Hypothalamus (tissue), 51 donors: ENCODE measurements around the gene AXL.
"Not testable (repeated sequence)": the region's sequence is repeated elsewhere in the genome, so short reads cannot be mapped to it uniquely, and the experiment has no call there.

Source experiments
- DNase-seq, 51 donors: peaks; one replicate each; lab custom pipeline; 2025; lab: John Stamatoyannopoulos, UW

The AXL gene

DNA sequence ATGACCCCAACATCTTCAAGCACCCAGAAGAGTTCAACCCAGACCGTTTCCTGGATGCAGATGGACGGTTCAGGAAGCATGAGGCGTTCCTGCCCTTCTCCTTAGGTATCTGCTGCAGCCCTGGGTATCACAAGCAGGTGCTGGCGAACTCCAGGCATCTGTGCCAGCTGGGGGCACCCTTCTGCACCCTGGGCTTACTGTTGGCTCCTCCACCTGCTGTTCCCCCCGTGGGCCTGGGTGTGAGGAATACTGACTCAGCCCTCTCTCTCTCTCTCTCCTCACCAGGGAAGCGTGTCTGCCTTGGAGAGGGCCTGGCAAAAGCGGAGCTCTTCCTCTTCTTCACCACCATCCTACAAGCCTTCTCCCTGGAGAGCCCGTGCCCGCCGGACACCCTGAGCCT lies 13.0 kb upstream of the AXL start:
- DNase-seq = no peak

- DNase-seq = no peak
Measured at GRCh38 chr19:41206456-41206855, 12.6 kb upstream of the AXL start.

DNA sequence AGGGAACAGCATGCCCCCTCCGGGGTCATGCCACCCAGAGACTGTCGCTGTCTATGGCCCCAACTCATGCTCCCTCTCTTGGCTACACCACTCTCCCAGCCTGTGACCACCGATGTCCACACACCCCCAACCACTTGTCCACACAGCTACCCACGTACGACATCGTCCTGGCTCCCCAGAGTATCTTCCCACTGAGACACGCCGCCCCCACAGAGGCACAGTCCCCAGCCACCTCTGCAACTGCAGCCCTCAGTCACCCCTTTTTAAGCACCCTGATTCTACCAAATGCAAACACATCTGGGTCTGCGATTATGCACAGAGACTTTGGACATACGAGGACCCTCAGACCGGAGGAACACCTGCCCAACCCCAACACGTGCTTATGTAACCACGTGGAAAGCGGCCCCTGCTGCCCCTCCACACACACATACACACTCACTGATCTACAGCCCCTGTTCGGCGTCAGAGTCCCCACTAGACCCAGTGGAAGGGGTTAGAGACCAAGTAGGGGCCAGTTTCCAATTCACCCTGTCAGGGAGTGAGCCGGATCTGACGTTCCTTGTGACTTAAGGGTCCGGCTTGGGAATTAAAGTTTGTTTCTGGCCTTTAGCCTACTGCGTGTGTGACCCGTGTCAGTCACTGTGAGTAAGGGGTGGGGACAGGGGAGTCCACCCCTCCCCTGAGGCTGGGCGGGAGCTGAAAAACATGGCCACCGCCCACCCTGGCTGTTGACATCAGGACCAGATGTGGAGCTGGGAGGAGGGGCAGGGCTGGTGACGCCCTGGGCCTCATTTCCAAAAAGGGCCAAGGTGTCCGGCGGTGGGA lies 11.9 kb upstream of the AXL start:
- DNase-seq = no peak

DNA sequence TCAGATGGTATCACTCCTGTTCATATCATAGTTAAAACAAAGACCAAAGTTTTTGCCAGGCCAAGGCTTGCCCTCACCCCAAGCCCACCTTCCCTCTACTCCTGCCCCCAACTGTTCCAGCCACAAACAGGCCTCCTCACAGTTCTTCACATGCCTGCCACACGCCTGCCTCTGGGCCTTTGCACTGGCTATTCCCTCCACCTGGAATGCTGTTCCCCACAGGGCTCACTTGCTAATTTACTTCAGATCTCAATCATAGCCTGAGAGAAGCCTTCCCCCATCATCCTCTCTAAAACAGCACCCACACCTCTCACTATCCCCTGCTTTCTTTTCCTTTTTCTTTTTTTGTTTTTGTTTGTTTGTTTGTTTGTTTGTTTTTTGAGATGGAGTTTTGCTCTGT lies 4.9 kb upstream of the AXL start:
- DNase-seq = no peak

- no peak for DNase-seq
Measured at GRCh38 chr19:41217741-41218140, 1.3 kb upstream of the AXL start.

DNA sequence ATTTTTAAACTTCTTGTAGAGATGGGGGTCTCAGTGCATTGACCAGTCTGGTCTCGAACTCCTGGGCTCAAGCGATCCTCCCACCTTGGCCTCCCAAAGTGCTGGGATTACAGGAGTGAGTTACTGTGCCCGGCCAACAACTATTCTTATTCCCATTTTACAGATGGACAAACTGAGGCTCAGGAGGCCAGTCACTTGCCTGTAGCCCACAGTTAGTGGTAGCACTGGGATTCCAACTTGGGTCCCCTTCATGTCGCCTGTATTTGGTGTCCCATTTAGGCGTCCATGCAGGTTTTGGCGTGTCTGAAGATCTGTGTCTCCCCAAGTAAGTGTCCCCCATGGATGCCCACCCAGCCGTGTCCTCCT lies 791 bp upstream of the AXL start:
- DNase-seq = no peak

- DNase-seq = peak in 2 of 51 donors; percentile 7 to 26
Measured at GRCh38 chr19:41219924-41220567, 1.0 kb downstream of the AXL start.

DNA sequence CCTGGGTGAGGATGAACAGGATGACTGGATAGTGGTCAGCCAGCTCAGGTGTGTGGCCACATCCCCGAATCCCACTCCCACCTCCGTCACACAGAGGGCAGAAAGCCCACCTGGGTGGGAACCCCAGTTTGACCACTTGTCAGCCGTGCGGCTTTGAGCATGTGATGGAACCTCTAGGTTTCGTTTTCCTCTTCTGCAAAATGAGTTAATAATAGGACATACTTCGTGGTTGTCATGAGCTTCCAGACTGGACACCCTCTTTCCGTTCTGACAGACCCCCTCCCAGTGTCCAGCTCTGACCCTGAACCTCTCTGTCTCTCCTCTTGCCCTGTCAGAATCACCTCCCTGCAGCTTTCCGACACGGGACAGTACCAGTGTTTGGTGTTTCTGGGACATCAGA lies 1.8 kb downstream of the AXL start:
- no peak for DNase-seq

DNA sequence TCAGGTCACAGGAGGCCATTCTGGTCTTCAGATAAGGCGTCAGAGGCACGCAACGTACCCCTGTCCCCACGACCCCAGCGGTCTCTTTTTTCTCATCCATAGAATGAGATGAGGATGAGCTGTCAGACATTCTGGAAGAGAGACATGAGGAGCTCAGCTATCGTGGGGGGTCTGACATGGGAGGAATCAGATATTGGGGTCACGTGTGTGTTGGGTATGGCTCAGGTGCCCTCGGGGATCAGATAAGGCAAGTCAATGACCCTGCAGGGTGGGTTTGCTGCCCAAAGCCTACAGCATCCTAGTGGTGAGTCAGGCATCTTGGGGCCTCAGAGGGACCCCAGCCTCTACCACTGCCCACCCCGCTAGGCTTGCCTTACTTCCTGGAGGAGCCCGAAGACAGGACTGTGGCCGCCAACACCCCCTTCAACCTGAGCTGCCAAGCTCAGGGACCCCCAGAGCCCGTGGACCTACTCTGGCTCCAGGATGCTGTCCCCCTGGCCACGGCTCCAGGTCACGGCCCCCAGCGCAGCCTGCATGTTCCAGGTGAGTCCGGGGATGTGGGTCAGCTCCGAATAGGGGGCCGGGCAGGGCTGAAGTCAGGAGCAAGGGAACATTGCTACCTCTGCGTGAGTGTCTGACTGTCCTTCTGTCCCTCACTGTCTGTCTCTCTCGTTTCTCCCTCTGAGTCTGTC lies 2.6 kb downstream of the AXL start:
- no peak for DNase-seq

DNA sequence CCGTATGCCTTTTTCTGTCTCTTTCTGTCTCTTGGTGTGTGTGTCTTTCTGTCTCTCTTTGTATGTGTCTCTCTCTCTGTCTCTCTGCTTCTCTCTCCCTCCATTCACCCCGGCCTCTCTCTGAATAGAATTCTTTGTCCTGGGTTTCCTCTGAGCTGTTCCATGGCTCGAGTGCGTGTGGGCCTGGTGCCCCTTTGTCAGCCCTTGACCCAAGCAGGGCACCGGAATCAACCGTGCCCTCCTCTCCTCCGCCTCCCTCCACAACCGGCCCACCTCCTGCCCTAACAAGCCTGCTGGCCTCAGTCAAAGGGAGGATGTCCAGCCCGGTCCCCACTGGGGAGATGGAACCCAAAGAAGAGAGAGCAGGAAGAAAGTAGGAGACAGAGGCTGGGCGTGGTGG lies 3.2 kb downstream of the AXL start:
- DNase-seq = peak in 5 of 51 donors; percentile 4 to 19 (median 8)

GRCh38 chr19:41223431-41224234 lies 4.6 kb downstream of the AXL start:
- peak in 2 of 51 donors; percentile 6 to 19 for DNase-seq

DNA sequence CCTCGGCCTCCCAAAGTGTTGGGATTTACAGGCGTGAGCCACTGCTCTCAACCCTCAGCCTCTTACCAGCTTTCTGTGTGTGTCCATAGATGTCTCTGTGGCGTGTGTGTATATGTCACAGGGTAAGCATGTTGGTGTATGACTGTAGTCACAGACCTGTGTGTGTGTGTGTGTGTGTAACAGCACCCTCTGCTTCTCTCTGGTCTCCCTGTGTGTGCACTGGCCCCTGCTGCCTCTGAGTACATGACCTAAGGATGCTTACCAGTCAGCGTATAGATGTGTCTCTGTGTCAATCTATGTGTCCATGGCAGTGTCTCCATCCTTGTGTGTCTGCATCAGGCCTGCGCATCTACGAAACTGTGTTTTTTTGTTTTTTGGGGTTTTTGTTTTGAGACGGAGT lies 5.6 kb downstream of the AXL start:
- DNase-seq = no peak

DNA sequence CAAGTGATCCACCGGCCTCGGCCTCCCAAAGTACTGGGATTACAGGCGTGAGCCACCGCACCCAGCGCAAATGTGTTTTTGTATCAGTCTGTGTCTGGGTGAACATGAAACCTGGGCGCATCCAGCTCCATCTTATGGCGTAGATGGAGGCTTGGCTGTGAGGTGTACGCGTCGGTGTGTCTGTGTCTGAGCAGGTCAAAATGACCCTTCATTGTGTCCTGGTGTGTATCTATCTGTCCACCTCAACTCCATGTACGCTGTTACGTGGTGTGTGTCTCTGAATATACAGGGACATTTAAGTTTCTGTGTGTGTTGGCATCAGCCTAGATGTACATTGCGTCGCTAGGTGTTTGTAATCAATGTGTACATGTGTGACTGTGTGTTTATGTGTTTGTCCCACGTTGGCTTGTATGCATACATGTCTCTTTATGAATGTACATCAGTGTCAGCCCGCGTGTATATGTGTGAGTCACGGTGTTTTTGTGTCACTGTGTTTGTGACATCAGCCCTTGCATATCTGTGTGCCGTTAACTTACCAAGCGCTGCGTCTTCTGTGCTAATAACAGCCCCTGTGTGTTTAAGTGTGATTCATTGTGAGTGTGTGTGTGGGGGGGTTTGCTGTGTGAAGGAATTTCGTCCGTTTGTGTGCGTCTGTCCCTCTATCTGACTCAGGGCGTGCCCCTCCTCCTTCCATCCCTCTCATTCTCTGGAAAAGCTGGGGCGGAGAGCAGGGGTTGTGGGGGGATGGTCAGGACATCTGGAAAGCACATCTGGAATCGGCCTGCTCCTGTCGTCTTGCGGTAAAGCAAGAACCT lies 6.4 kb downstream of the AXL start:
- peak in 8 of 51 donors; percentile 22 to 66 (median 34) for DNase-seq

DNA sequence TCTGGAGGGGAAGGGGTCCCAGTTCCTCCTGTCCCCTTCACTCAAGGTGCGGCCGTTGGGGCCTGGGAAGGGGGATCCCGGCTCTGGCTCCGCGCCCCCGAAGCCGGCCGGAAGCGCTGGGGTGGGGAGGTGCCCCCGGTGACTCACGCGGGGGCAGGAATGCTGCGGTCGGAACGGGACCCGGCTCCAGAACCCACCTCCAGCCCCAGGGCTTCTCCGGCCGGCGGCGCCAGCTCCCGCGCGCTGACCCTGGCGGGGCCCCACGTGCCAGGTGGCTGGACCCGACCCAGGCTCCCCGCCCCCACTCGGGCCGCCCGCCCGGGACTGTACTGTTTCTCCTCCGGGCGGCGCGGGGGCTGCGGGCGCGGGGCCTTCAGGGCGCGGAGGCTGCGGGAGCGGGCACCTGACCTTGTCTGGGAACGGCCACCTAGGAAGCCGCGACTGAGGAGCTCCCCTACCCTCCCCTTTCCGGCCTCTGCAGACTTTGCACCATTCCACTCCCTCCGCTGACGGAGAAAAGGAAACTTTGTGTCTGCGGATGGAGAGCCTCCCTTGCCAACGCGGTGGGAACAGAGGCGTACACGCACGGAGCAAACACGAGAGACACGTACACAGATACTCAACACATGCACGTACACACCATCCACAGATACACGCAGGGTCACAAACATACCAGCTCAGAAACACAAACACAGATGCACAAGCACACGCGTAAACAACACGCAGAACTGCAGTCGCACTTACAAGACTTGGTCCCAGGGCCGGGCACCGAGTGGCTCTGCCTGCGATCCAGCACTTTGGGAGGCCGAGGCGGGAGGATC lies 7.2 kb downstream of the AXL start:
- DNase-seq = peak in 37 of 51 donors; percentile 13 to 71 (median 40)

- DNase-seq = no peak
Measured at GRCh38 chr19:41226874-41227390, 7.9 kb downstream of the AXL start.

DNA sequence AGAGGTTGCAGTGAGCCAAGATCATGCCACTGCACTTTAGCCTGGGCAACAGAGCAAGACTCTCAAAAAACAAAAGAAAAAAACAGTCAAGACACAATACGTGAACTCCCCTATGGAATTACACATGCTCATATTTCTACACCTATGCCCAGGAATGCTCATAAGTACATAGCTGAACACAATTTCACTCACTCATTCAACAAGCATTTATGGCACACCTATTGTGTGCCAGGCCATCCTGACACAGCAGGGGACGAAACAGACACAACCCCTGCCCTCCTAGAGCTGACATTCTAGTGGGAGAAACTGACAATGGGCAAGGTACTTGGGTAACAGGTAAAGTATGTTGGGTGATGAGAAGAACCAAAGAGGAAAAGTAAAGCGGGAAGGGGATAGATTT lies 9.5 kb downstream of the AXL start:
- no peak for DNase-seq

DNA sequence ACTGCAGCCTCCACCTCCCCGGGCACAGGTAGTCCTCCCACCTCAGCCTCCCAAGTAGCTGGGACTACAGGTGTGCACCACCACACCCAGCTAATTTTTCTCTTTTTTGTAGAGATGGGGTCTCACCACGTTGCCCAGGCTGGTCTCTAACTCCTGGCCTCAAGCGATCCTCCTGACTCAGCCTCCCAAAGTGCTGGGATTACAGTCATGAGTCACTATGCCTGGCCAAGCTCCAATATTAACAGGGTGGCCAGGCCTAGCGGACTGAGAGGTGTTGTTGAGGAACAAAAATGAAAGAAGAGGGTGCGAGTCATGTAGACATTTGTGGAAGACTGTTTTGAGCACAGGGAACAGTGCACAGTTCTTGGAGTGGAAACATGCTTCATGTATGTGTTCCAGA lies 10.3 kb downstream of the AXL start:
- not testable (repeated sequence) for DNase-seq

- DNase-seq = no peak
Measured at GRCh38 chr19:41230067-41230857, 11.2 kb downstream of the AXL start.
